ENCODE data around the gene PERM1. TPM values are rescaled to one million over a fixed set of nuclear protein-coding genes. Genes with fewer than 3 reads are reported as not detected.

The PERM1 gene
- total RNA-seq, 4 donors from 2014 or later = 0.94 TPM; not detected in 3

DNA sequence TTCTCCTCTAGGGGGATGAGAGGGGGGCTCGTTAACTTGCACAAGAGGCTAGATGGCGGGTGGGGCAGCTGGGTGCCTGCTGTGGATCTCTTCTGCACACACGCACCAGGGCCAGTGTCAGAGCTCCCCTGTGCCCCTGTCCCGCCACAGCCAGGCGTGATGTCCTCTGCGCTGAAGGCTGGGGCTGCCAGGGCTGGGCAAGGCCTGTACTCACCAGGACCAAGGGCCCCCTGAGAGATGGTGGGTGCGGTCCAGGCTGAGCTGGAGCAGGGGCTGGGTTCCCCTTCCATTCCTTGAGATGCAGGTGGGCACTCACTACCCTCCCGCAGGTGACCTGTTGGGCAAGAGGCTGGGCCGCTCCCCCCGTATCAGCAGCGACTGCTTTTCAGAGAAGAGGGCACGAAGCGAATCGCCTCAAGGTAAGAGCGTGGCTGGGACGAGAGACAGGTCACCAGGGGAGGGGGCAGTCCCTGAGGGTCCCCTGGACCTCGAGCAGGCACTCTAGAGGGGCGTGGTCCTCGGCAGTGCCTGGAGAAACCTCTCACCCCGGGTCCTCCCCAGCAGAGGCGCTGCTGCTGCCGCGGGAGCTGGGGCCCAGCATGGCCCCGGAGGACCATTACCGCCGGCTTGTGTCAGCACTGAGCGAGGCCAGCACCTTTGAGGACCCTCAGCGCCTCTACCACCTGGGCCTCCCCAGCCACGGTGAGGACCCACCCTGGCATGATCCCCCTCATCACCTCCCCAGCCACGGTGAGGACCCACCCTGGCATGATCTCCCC, 43.0 kb downstream of the PERM1 start:
- TF ChIP-seq, protein P1, sequence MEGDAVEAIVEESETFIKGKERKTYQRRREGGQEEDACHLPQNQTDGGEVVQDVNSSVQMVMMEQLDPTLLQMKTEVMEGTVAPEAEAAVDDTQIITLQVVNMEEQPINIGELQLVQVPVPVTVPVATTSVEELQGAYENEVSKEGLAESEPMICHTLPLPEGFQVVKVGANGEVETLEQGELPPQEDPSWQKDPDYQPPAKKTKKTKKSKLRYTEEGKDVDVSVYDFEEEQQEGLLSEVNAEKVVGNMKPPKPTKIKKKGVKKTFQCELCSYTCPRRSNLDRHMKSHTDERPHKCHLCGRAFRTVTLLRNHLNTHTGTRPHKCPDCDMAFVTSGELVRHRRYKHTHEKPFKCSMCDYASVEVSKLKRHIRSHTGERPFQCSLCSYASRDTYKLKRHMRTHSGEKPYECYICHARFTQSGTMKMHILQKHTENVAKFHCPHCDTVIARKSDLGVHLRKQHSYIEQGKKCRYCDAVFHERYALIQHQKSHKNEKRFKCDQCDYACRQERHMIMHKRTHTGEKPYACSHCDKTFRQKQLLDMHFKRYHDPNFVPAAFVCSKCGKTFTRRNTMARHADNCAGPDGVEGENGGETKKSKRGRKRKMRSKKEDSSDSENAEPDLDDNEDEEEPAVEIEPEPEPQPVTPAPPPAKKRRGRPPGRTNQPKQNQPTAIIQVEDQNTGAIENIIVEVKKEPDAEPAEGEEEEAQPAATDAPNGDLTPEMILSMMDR (IDR thresholded peaks at IDR 0.05; ENCODE audit: low read depth) = no peak

DNA sequence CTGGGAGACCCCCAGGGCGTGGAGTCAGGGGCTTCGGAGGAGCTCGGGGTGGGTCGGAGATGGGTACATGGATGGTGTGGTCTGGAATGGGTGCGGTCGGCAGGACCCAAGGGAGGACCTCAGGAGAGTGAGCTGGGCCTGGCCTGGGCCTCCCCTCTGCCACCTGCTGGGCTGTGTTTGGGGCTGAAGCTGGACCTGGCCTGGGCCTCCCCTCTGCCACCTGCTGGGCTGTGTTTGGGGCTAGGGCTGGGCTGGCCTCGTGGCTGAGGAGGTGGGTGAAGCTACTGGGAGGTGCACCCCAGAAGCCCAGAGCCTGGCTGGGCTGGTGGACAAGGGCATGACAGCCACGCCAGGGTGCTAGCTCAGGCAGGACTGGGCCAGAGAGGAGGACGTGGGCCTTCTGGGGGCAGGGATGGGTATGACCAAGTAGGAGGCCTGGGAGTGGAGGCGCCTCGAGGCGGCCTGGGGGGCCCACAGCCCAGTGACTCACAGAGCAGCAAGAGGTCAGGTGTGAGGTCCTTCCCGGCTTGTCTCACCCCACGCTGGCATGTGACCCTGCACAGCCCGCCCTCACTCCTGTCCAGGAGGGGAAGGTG, 43.7 kb downstream of the PERM1 start:
- TF ChIP-seq, protein P1 (IDR thresholded peaks at IDR 0.05; ENCODE audit: low read depth) = no peak

DNA sequence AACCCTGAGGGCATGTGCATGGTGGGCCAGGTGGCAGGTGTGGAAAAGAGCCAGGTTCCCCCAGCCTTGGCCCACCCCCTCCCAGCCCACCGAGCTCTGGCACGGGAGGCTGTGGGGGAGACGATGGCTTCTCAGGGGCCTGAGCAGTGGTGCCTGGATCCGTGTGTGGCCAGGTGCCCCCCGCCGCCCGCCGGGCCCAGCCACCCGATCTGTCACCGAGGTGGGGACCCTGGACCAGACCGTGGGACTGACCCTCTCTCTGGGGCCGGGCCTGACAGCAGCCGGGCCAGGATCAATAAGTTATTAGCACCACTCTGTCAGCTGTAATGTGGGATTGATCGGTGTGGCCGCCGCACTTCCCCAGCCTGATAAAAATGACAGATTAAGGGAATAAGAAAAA, 44.4 kb downstream of the PERM1 start:
- TF ChIP-seq, protein P1 (IDR thresholded peaks at IDR 0.05; ENCODE audit: low read depth) = no peak

DNA sequence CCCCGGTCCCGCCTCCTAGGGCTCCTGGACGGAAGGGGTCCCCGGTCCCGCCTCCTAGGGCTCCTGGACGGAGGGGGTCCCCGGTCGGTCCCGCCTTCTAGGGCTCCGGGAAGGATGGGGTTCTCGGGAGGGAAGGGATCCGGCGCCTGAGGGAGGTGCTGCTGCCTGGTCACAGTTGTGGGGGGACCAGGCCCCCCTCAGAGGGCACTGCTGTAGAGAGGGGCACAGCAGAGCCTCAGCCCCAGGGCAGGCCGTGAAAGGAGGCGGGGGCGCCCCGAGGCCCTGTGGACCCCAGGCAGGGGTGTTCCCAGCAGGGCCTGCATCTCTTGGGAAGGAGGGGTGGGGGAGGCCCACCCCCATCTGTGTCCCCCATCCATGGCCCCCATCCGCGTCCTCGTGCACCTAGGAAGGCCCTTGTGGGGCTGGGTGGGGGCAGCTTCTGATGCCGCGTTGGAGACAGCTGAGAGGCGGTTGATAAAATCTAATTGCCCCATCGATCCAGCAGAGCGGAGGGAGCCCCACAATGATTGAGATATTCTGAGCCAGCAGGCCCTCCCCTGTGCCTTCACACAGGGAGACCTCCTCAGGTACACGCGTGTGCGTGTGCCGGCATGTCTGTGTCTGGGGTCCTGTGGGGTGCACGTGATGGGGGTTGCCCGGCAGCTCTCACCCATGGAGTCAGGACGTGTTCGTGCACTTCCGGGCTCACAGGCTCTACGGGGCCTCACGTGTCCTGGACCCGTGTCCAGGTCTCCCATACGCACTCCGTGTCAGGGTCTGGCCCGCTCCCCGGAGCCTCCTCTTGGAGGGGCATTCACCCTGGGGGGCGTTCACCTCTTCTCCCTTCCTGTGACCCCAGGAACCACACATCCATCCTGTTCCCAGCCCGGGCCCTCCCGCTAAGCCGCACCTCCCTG, 45.3 kb downstream of the PERM1 start:
- TF ChIP-seq, protein P1 (IDR thresholded peaks at IDR 0.05; ENCODE audit: low read depth) = no peak

DNA sequence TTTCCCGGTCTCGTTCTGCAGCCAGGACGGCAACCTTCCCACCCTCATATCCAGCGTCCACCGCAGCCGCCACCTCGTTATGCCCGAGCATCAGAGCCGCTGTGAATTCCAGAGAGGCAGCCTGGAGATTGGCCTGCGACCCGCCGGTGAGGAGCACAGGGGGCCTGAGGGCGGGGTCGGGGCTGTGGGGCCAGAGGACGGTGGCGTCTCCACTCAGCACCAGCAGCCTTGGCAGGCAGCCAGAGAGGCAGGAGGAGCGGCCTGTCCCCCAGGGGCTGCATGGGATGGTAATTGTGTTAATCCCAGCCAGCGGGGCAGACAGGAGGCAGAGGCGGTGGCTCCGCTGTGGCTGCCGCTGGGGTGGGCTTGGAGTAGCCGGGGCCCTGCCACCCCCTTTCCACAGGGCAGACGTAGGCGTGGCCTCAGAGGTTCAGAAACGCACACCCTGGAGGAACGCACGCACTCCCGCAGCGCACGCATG, 46.1 kb downstream of the PERM1 start:
- TF ChIP-seq, protein P1 (IDR thresholded peaks at IDR 0.05; ENCODE audit: low read depth) = no peak

DNA sequence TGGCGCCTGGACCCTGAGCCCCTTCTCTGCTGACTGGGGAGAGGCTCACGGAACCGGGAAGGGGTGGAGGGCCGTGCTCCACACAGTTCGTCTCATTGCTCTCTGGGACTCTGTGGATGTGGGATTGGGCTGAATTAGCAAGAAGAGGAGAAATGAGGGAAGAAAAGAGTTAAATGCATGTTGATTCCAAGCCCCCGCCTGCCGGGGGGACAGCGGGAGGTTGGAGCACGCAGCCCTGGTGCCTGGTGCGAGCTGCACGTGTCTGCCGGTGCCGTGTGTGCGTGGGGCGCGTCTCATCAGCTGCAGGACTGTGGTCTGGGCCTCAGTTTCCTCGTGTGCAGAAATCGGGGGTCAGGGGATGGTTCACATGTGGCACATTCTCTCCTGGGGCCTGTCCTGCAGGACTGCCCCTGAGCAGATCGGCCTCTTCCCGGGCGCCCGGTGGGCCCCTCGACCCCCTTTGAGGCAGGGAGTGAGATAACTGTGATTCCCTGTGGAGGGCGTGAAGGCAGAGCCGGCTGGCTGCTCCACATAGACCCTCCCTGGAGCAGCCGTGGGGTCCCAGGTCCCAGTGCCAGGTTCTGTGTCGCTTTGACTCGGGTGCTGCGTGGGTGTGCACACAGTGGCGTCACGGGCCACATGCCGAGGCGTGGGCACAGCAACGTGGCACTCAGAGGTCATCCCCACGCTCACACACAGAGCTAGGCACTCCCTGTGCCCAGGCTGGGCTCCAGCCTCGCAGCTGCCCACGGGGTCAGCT, 46.7 kb downstream of the PERM1 start:
- TF ChIP-seq, protein P1 (IDR thresholded peaks at IDR 0.05; ENCODE audit: low read depth) = no peak
